ENCODE data around the gene CD86. TPM values are rescaled to one million over a fixed set of nuclear protein-coding genes. Genes with fewer than 3 reads are reported as not detected.

CD86 gene
- total RNA-seq, 4 donors from 2014 or later, result 1.8 to 7.5 (median 4.2) TPM

DNA sequence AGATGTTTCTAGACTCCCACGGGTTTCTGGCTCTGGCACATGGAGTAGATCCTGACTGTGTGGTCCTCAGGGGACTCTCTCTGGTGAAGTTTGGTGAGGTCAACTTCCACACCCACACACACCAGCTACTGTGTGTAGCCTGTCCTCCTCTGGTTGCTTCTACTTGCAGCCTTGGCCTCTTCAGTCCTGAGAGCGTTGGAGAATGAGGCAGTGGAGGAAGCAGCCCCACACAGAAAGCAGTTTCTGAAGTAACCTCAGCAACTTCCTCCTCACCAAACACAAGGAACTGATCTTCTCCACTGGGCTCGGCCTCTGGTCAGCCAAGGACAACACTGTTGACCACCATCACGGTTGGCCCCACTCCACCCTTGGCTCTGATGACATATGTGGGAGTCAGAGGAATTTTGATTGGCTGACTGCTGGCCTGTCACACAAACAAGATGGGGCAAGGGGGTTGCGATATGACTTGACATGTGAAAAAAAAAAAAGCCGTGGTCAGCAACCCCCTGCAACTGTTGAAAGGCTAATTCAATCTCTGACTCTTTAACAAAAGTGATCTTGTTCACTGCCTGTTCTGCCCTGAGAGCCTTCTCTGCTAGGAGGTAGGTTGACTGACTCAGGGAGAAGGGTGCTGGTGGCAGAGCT, 19.6 kb downstream of the CD86 start:
- no peak overlapping the region for H3K4me3 ChIP-seq
- H3K27me3 ChIP-seq, result no peaks in the 10 kb centered on the region
- no peak for DNase-seq (ENCODE audit: extremely low spot score)
- TF ChIP-seq EP300 (IDR thresholded peaks at IDR 0.05), result no peak
- no peak for TF ChIP-seq POLR2A (IDR thresholded peaks at IDR 0.05; ENCODE audit: low read depth)
- TF ChIP-seq POLR2AphosphoS5 (IDR thresholded peaks at IDR 0.05), result no peak
- TF ChIP-seq, protein P1, sequence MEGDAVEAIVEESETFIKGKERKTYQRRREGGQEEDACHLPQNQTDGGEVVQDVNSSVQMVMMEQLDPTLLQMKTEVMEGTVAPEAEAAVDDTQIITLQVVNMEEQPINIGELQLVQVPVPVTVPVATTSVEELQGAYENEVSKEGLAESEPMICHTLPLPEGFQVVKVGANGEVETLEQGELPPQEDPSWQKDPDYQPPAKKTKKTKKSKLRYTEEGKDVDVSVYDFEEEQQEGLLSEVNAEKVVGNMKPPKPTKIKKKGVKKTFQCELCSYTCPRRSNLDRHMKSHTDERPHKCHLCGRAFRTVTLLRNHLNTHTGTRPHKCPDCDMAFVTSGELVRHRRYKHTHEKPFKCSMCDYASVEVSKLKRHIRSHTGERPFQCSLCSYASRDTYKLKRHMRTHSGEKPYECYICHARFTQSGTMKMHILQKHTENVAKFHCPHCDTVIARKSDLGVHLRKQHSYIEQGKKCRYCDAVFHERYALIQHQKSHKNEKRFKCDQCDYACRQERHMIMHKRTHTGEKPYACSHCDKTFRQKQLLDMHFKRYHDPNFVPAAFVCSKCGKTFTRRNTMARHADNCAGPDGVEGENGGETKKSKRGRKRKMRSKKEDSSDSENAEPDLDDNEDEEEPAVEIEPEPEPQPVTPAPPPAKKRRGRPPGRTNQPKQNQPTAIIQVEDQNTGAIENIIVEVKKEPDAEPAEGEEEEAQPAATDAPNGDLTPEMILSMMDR (IDR thresholded peaks at IDR 0.05), result no peak
- no peaks in the 10 kb centered on the region for H3K36me3 ChIP-seq
- H3K4me1 ChIP-seq, result peaks cover 0 to 5% (median 0%) of the 10 kb centered on the region in 4 donors
- no peak overlapping the region for H3K27ac ChIP-seq (replicated peaks in 1 of 4)
- intact Hi-C loops (cut with DNase I), result no loop called here
- no peaks in the 10 kb centered on the region for H3K9me3 ChIP-seq
- WGBS, result 83% methylated on average over 6 of the region's 6 CpGs

DNA sequence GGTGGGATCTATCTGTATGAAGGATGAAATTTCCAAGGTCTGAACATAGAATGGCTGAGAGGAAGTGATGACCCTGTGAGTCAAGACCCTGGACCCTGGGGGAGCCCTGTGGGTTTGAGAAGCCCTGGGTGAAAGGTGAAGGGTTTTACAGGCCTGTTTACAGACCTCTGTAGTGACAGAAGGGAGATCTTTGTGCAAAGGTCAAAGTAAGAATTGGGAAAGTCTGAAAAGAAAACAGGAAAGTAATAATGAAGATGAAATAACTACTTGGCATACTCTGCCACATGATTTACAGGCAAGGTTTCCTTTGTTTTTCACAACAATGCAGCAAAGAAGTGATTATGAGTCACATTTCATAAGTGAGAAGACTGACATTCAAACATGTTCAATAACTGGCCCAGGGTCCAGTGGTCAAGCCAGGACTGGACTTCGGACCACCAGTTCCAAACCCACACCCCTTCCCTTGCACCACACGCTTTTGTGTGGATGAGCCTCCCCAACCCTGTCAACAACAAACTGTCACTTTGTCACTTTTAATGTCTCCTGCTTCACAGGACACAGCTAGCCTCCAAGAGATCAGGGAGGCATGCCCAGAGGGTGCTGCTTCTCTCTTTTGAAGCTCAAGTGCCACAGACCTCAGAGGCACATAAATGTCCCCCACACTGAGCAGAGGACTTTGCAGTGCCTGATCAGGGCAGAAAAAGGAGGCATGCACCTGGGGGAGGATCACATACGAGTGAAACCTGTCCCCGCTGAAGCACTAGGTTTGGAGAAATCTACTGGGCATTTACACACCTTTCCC, 21.5 kb downstream of the CD86 start:
- no peak for DNase-seq (ENCODE audit: extremely low spot score)
- no peaks in the 10 kb centered on the region for H3K9me3 ChIP-seq
- no peak for TF ChIP-seq POLR2AphosphoS5 (IDR thresholded peaks at IDR 0.05)
- TF ChIP-seq, protein P1 (IDR thresholded peaks at IDR 0.05), result no peak
- TF ChIP-seq POLR2A (IDR thresholded peaks at IDR 0.05; ENCODE audit: low read depth), result no peak
- TF ChIP-seq EP300 (IDR thresholded peaks at IDR 0.05), result no peak
- H3K4me3 ChIP-seq, result no peak overlapping the region
- intact Hi-C loops (cut with DNase I), result no loop called here
- H3K27ac ChIP-seq (replicated peaks in 1 of 4), result no peak overlapping the region
- 77% methylated on average over 4 of the region's 4 CpGs for WGBS
- H3K36me3 ChIP-seq, result no peaks in the 10 kb centered on the region
- peaks cover 0 to 5% (median 0%) of the 10 kb centered on the region in 4 donors for H3K4me1 ChIP-seq
- H3K27me3 ChIP-seq, result no peaks in the 10 kb centered on the region

DNA sequence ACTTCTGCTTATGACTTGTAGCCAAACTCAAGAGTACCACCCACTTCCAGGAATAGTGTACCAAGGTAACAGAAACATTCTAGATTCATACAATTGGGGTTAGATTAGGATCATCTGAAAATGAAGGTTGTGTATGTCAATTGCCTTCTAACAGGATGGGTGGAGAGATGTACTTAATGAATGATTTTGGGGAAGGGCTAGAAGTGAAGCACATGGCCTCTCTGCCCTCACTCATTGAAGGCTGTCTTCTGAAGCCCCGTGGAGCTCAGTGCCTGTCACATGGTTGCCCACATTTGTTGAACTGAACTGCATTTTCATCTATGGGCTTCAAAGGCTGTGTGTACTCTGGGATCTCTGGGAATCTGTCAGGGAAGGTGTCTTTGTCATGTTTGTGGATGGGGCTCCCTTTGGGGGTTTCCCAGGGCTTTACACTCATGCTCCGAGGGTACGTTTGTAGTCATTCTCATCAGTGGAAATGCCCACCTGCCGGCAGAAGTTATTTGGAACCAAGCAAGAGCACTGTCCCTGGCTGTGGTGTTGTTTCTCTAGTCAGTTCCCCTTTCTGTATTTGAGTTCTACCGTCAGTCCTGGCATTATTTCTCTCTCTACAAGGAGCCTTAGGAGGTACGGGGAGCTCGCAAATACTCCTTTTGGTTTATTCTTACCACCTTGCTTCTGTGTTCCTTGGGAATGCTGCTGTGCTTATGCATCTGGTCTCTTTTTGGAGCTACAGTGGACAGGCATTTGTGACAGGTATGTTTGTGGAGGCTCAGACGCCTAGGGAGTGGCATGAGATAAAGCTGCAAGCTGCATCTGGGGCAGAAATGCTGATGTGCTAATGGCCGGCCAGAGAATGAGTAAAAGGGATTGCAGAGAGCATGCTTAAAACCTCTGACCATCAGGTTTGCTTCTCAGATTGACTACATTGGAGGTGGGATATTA, 22.4 kb downstream of the CD86 start:
- Histone ChIP-seq H3K9me3 (no peaks in the 10 kb centered on the region), H3K4me3 (no peak overlapping the region), H3K27ac (replicated peaks in 1 of 4) (no peak overlapping the region), H3K36me3 (no peaks in the 10 kb centered on the region), H3K4me1 (peaks cover 0 to 5% (median 0%) of the 10 kb centered on the region in 4 donors), H3K27me3 (no peaks in the 10 kb centered on the region)
- DNase-seq (ENCODE audit: extremely low spot score), result no peak
- 61% methylated on average over 9 of the region's 9 CpGs for WGBS
- intact Hi-C loops (cut with DNase I), result no loop called here
- no peak for TF ChIP-seq EP300 (IDR thresholded peaks at IDR 0.05)
- TF ChIP-seq, protein P1 (IDR thresholded peaks at IDR 0.05), result no peak

DNA sequence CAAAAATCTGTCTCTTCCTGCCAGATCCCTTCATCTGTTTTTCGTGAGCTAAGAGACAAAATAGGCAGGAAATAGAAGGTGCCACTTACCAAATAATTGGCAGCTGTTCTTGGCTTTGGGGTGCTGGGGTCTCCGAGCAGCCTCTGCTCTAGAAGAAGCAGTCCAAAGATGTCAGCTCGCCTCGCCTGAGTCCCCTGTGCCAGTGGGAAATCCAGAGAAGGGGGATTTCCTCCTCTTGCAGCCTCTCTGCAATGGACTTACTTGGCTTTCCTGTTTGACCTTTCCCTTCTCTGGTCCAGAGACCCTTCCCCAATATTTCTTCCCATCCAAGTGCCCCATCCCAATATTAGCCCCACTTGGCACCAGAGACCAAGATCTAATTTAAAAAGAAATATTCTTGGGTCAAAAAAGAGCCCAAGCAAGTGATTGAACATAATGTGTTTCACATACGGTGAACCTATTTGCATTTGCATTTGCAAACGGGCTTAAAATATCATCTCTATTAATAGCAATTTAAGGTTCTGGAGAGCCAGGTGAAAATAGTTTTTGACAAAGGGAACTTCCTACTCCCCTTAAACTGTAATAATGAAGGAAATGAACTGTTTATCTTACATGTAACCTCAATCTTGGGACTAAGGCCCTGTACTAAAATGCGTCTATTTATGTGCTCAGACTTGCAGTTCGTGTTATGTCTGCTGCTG, 23.2 kb downstream of the CD86 start:
- intact Hi-C loops (cut with DNase I), result no loop called here
- Histone ChIP-seq H3K4me3 (no peak overlapping the region), H3K4me1 (peaks cover 0 to 5% (median 0%) of the 10 kb centered on the region in 4 donors), H3K27me3 (no peaks in the 10 kb centered on the region), H3K9me3 (no peaks in the 10 kb centered on the region), H3K27ac (replicated peaks in 1 of 4) (no peak overlapping the region), H3K36me3 (no peaks in the 10 kb centered on the region)
- DNase-seq (ENCODE audit: extremely low spot score), result no peak
- TF ChIP-seq POLR2A (IDR thresholded peaks at IDR 0.05; ENCODE audit: low read depth) (no peak), EP300 (IDR thresholded peaks at IDR 0.05) (no peak), POLR2AphosphoS5 (IDR thresholded peaks at IDR 0.05) (no peak)
- TF ChIP-seq, protein P1 (IDR thresholded peaks at IDR 0.05), result no peak
- WGBS, result 52% methylated on average over 8 of the region's 8 CpGs

Measured in esophagus muscularis mucosa (tissue), 4 donors.